Heart right ventricle (tissue), 16 donors: ENCODE measurements around the gene ACBD4. TPM values are rescaled to one million over a fixed set of nuclear protein-coding genes. Genes with fewer than 3 reads are reported as not detected.

Source experiments
- ATAC-seq, 8 donors: fragments of 200-7000 bp; cut with Tn5 transposase; one replicate each; pipeline ENCODE4 v1.9.1; 2020; ENCODE audit warnings: mild to moderate bottlenecking in 8 of 8, moderate library complexity in 8 of 8, moderate number of reproducible peaks in 1 of 8
- DNase-seq, 2 donors: peaks; one replicate each; pipeline ENCODE4 v3.0.0-alpha.2; 2020
- H3K27ac ChIP-seq, 10 donors: fragments of 200-600 bp; sonication (generic) in 2 of 10; one replicate each; pipeline versions ENCODE4 v1.5.0 to v1.8.0; 2020 to 2022; ENCODE audit warnings: mild to moderate bottlenecking in 3 of 10
- H3K27me3 ChIP-seq, 7 donors: fragments of 200-600 bp; one replicate each; pipeline ENCODE4 v1.8.0; 2021 to 2022; ENCODE audit warnings: mild to moderate bottlenecking in 2 of 7
- H3K36me3 ChIP-seq, 9 donors: fragments of 200-600 bp; sonication (generic) in 1 of 9; one replicate each; pipeline versions ENCODE4 v1.5.0 to v1.8.0; 2020 to 2022; ENCODE audit warnings: mild to moderate bottlenecking in 2 of 9
- H3K4me1 ChIP-seq, 9 donors: fragments of 200-600 bp; sonication (generic) in 1 of 9; one replicate each; pipeline versions ENCODE4 v1.5.0 to v1.8.0; 2020 to 2022; ENCODE audit warnings: mild to moderate bottlenecking in 4 of 9
- H3K4me3 ChIP-seq, 10 donors: fragments of 200-600 bp; sonication (generic) in 2 of 10; one replicate each; pipeline versions ENCODE4 v1.5.0 to v1.8.0; 2020 to 2022; ENCODE audit warnings: mild to moderate bottlenecking in 7 of 10, moderate library complexity in 2 of 10
- H3K9me3 ChIP-seq, 11 donors: fragments of 200-600 bp in 10 of 11; sonication (generic) in 2 of 11; one replicate each; pipeline versions ENCODE4 v1.5.0 to v1.8.0; 2013 to 2022; ENCODE audit warnings: mild to moderate bottlenecking in 2 of 11, control low read depth in 1 of 11, moderate library complexity in 1 of 11
- CTCF ChIP-seq, 9 donors: fragments of 200-600 bp; sonication (generic) in 2 of 9; IDR thresholded peaks; one replicate each; pipeline versions ENCODE4 v1.5.0 to v1.8.0; 2021 to 2022; ENCODE audit warnings: antibody characterized with exemption in 9 of 9, mild to moderate bottlenecking in 5 of 9, moderate library complexity in 1 of 9
- WGBS, 2 donors: extraction: QIAGEN DNeasy Blood & Tissue Kit; methylation state at CpG; one replicate each; pipeline ENCODE4 v1.1.7; 2013; ENCODE audit warnings: inconsistent platforms in 1 of 2; 5-methylcytosine and 5-hydroxymethylcytosine counted together
- intact Hi-C, 10 donors: fragments of 100-400 bp; cut with DNase I; formaldehyde crosslinking; loops; one replicate each; pipeline versions ENCODE4 v1.11.1 to v1.14.2; 2022
- polyA plus RNA-seq, 2 donors: library from polyadenylated mRNA; stranded (reverse); fragments of 200-250 nt; gene quantifications; one replicate each; pipeline ENCODE4 v1.2.3, GENCODE V29; 2013
- total RNA-seq, 10 donors: library from RNA; stranded (reverse); fragmentation: NEBNext Ultra II Directional in 3 of 10; extraction: Animal tissue kit (Norgen Biotek cat#: 25700) in 3 of 10; gene quantifications; one replicate each; pipeline versions ENCODE4 v1.2.1 to v1.2.4, GENCODE V29; 2021 to 2023
- donor health status: Arrhythmogenic right ventricular cardiomyopathy.
- donor health status: ischemic (EF 13 %, LVEDD 7.1; RV severe dilation, severe dysfunction).
- donor health status: healthy with polysubstance abuse.
- donor health status: DM: no; HTN: yes; CAD: no.
- donor health status: DM: no; HTN: no; CAD: no.
- donor health status: ischemic (EF 25% LVEDD 6.9; RV normal size, moderate dysfunction).
- donor health status: ischemic (EF 25% LVEDD 5.7; RV mildly dilated, moderate dysfunction).
- donor health status: healthy.
- donor health status: DM: yes; HTN: yes; CAD: no.
- donor health status: Ischemic cardiomyopathy.
- donor health status: ischemic (EF 35%, LVEDD 5.7; RV mildly dilated, moderate dysfunction).
- donor health status: nonischemic (EF 11% LVEDD 7.7; RV severe dilation, severe dysfunction).
- donor health status: DM: yes; HTN: yes; CAD: no.
- donor health status: PGD.
- donor health status: ischemic (EF 29% LVEDD 5.4; RV normal size, mild dysfunction).
- donor health status: nonischemic (EF 23%, LVEDD 6.1; RV moderate dilation, normal function).

ACBD4 gene
- total and polyA plus RNA-seq, 12 donors = 4.2 to 16.7 (median 7.3) TPM

DNA sequence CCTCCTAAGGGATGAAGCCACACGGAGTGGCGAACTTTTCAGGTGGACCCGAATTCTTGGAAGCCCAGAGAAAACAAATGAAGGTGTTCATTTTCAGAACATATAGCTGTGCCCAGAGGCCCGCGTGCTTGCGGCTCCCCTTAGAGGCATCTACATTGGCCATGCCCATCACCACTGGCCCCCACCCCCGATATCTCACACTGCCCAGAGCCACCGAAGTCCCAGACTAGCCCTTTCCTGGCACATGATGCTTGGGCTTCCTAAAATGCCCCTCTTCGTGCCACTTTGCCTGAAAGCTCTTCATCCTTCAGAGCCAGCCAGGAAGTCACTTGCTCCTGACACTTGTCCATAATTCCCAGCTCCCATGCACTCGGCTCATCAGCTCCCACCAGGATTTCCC lies 10.7 kb downstream of the ACBD4 start:
- intact Hi-C loops = loop anchor here in 1 of 10 donors (10.0 kb wide), 1 partner anchor 169 kb away; the partner anchor contains the start of gene MAP3K14
- peaks cover 7 to 46% (median 43%) of the 10 kb centered on the region in 9 donors for H3K4me1 ChIP-seq
- H3K27me3 ChIP-seq = no peaks in the 10 kb centered on the region
- DNase-seq (no peak), ATAC-seq (no peak)
- H3K36me3 ChIP-seq = no peaks in the 10 kb centered on the region
- no peaks in the 10 kb centered on the region for H3K9me3 ChIP-seq
- no peak for TF ChIP-seq CTCF (IDR thresholded peaks at IDR 0.05)
- H3K27ac ChIP-seq = peak overlapping the region in 8 of 10 donors; percentile 92 to 99 (median 98)
- no peak overlapping the region for H3K4me3 ChIP-seq
- 87 to 91% methylated on average over 10 of the region's 10 CpGs for WGBS, 2 donors

GRCh38 chr17:45146592-45146889 lies 11.1 kb downstream of the ACBD4 start:
- no peaks in the 10 kb centered on the region for H3K36me3 ChIP-seq
- peaks cover 10 to 50% (median 47%) of the 10 kb centered on the region in 9 donors for H3K4me1 ChIP-seq
- no peaks in the 10 kb centered on the region for H3K27me3 ChIP-seq
- ATAC-seq = no peak
- TF ChIP-seq CTCF (IDR thresholded peaks at IDR 0.05) = no peak
- WGBS, 2 donors = 86 to 89% methylated on average over 4 of the region's 4 CpGs
- intact Hi-C loops = loop anchor here in 1 of 10 donors (10.0 kb wide), 1 partner anchor 168 kb away; the partner anchor contains the start of gene MAP3K14
- H3K27ac ChIP-seq = peak overlapping the region; percentile 92 to 99 (median 98)
- no peaks in the 10 kb centered on the region for H3K9me3 ChIP-seq
- no peak for DNase-seq
- peak overlapping the region in 9 of 10 donors; percentile 60 to 97 (median 74) for H3K4me3 ChIP-seq

GRCh38 chr17:45146890-45147580 lies 11.5 kb downstream of the ACBD4 start:
- DNase-seq = peak; percentile 54 to 87
- intact Hi-C loops = loop anchor here in 1 of 10 donors (10.0 kb wide), 1 partner anchor 168 kb away; the partner anchor contains the start of gene MAP3K14
- peak overlapping the region; percentile 60 to 97 (median 74) for H3K4me3 ChIP-seq
- 7 to 8% methylated on average over 29 of the region's 29 CpGs for WGBS, 2 donors
- ATAC-seq = peak; percentile 2 to 29 (median 10)
- no peaks in the 10 kb centered on the region for H3K27me3 ChIP-seq
- peak overlapping the region; percentile 92 to 99 (median 98) for H3K27ac ChIP-seq
- peaks cover 13 to 55% (median 52%) of the 10 kb centered on the region in 9 donors for H3K4me1 ChIP-seq
- no peak for TF ChIP-seq CTCF (IDR thresholded peaks at IDR 0.05)
- H3K36me3 ChIP-seq = no peaks in the 10 kb centered on the region
- no peaks in the 10 kb centered on the region for H3K9me3 ChIP-seq

DNA sequence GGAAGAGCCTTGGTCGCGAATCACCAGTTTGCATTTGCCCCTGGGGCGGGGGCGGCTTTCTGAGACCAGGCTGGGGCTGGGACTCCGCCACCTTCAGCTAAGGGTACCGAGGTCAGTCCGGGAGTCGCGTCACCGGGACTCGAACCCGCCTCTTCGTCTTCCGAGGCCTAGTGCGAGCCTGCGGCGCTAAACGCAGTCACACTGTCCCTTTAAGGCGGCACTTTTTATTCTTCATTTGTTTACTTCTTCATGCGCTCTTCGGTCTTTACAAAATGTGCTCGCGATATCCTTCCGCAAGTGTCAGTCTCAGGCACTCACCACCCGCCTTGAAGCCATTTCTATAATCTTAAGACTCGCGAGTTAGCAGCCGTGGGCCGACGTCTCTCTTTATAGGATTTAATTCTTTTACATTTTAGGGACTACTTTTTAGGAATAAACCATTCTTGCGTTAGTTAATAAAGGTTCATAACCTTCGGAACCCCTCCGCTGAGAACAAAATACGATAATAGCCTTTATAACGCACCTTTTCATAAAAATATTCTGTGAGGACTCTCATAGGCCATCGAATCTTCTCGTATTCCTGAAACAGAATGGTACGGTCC lies 12.2 kb downstream of the ACBD4 start:
- peak; percentile 22 to 48 (median 42) for ATAC-seq
- peaks cover 13 to 62% (median 59%) of the 10 kb centered on the region in 9 donors for H3K4me1 ChIP-seq
- no peaks in the 10 kb centered on the region for H3K27me3 ChIP-seq
- peak overlapping the region; percentile 60 to 97 (median 74) for H3K4me3 ChIP-seq
- TF ChIP-seq CTCF (IDR thresholded peaks at IDR 0.05) = no peak
- no peaks in the 10 kb centered on the region for H3K36me3 ChIP-seq
- H3K27ac ChIP-seq = peak overlapping the region; percentile 92 to 99 (median 98)
- DNase-seq = peak; percentile 82 to 84
- no peaks in the 10 kb centered on the region for H3K9me3 ChIP-seq
- 0 to 1% methylated on average over 38 of the region's 38 CpGs for WGBS, 2 donors
- intact Hi-C loops = loop anchor here in 4 of 10 donors (1.0 to 10.0 kb wide), 2 partner anchors 14 to 167 kb away; partner anchors contain the start of genes HEXIM2 (in 4 of the 4) and MAP3K14 (in 1 of the 4)
